Heart right ventricle (tissue), 16 donors: ENCODE measurements around the gene IL17RE. TPM values are rescaled to one million over a fixed set of nuclear protein-coding genes. Genes with fewer than 3 reads are reported as not detected.

Experiments
- ATAC-seq, 8 donors: fragments of 200-7000 bp; cut with Tn5 transposase; one replicate each; pipeline ENCODE4 v1.9.1; 2020; ENCODE audit warnings: mild to moderate bottlenecking in 8 of 8, moderate library complexity in 8 of 8, moderate number of reproducible peaks in 1 of 8
- DNase-seq, 2 donors: peaks; one replicate each; pipeline ENCODE4 v3.0.0-alpha.2; 2020
- H3K27ac ChIP-seq, 10 donors: fragments of 200-600 bp; sonication (generic) in 2 of 10; one replicate each; pipeline versions ENCODE4 v1.5.0 to v1.8.0; 2020 to 2022; ENCODE audit warnings: mild to moderate bottlenecking in 3 of 10
- H3K27me3 ChIP-seq, 7 donors: fragments of 200-600 bp; one replicate each; pipeline ENCODE4 v1.8.0; 2021 to 2022; ENCODE audit warnings: mild to moderate bottlenecking in 2 of 7
- H3K36me3 ChIP-seq, 9 donors: fragments of 200-600 bp; sonication (generic) in 1 of 9; one replicate each; pipeline versions ENCODE4 v1.5.0 to v1.8.0; 2020 to 2022; ENCODE audit warnings: mild to moderate bottlenecking in 2 of 9
- H3K4me1 ChIP-seq, 9 donors: fragments of 200-600 bp; sonication (generic) in 1 of 9; one replicate each; pipeline versions ENCODE4 v1.5.0 to v1.8.0; 2020 to 2022; ENCODE audit warnings: mild to moderate bottlenecking in 4 of 9
- H3K4me3 ChIP-seq, 10 donors: fragments of 200-600 bp; sonication (generic) in 2 of 10; one replicate each; pipeline versions ENCODE4 v1.5.0 to v1.8.0; 2020 to 2022; ENCODE audit warnings: mild to moderate bottlenecking in 7 of 10, moderate library complexity in 2 of 10
- H3K9me3 ChIP-seq, 11 donors: fragments of 200-600 bp in 10 of 11; sonication (generic) in 2 of 11; one replicate each; pipeline versions ENCODE4 v1.5.0 to v1.8.0; 2013 to 2022; ENCODE audit warnings: mild to moderate bottlenecking in 2 of 11, control low read depth in 1 of 11, moderate library complexity in 1 of 11
- CTCF ChIP-seq, 9 donors: fragments of 200-600 bp; sonication (generic) in 2 of 9; IDR thresholded peaks; one replicate each; pipeline versions ENCODE4 v1.5.0 to v1.8.0; 2021 to 2022; ENCODE audit warnings: antibody characterized with exemption in 9 of 9, mild to moderate bottlenecking in 5 of 9, moderate library complexity in 1 of 9
- WGBS, 2 donors: extraction: QIAGEN DNeasy Blood & Tissue Kit; methylation state at CpG; one replicate each; pipeline ENCODE4 v1.1.7; 2013; ENCODE audit warnings: inconsistent platforms in 1 of 2; 5-methylcytosine and 5-hydroxymethylcytosine counted together
- intact Hi-C, 10 donors: fragments of 100-400 bp; cut with DNase I; formaldehyde crosslinking; loops; one replicate each; pipeline versions ENCODE4 v1.11.1 to v1.14.2; 2022
- polyA plus RNA-seq, 2 donors: library from polyadenylated mRNA; stranded (reverse); fragments of 200-250 nt; gene quantifications; one replicate each; pipeline ENCODE4 v1.2.3, GENCODE V29; 2013
- total RNA-seq, 10 donors: library from RNA; stranded (reverse); fragmentation: NEBNext Ultra II Directional in 3 of 10; extraction: Animal tissue kit (Norgen Biotek cat#: 25700) in 3 of 10; gene quantifications; one replicate each; pipeline versions ENCODE4 v1.2.1 to v1.2.4, GENCODE V29; 2021 to 2023
- donor health status: Arrhythmogenic right ventricular cardiomyopathy.
- donor health status: ischemic (EF 13 %, LVEDD 7.1; RV severe dilation, severe dysfunction).
- donor health status: healthy with polysubstance abuse.
- donor health status: DM: no; HTN: yes; CAD: no.
- donor health status: DM: no; HTN: no; CAD: no.
- donor health status: ischemic (EF 25% LVEDD 6.9; RV normal size, moderate dysfunction).
- donor health status: ischemic (EF 25% LVEDD 5.7; RV mildly dilated, moderate dysfunction).
- donor health status: healthy.
- donor health status: DM: yes; HTN: yes; CAD: no.
- donor health status: Ischemic cardiomyopathy.
- donor health status: ischemic (EF 35%, LVEDD 5.7; RV mildly dilated, moderate dysfunction).
- donor health status: nonischemic (EF 11% LVEDD 7.7; RV severe dilation, severe dysfunction).
- donor health status: DM: yes; HTN: yes; CAD: no.
- donor health status: PGD.
- donor health status: ischemic (EF 29% LVEDD 5.4; RV normal size, mild dysfunction).
- donor health status: nonischemic (EF 23%, LVEDD 6.1; RV moderate dilation, normal function).

The IL17RE gene
- total and polyA plus RNA-seq, 12 donors, result 0.16 to 2.3 (median 1.00) TPM

GRCh38 chr3:9932843-9933560 lies 30.4 kb downstream of the IL17RE start:
- no peaks in the 10 kb centered on the region for H3K9me3 ChIP-seq
- 0 to 1% methylated on average over 77 of the region's 77 CpGs for WGBS, 2 donors
- H3K27ac ChIP-seq, result peak overlapping the region; percentile 78 to 98 (median 96)
- peak; percentile 80 to 85 for DNase-seq
- H3K27me3 ChIP-seq, result no peaks in the 10 kb centered on the region
- H3K36me3 ChIP-seq, result peaks cover 0 to 56% (median 8%) of the 10 kb centered on the region in 9 donors
- TF ChIP-seq CTCF (IDR thresholded peaks at IDR 0.05), result peak; percentile 35 to 84 (median 69)
- ATAC-seq, result peak; percentile 76 to 89 (median 82)
- peak overlapping the region; percentile 58 to 91 (median 76) for H3K4me3 ChIP-seq
- intact Hi-C loops, result loop anchor here in 5 of 10 donors (2.0 to 10.0 kb wide), 4 partner anchors 42 to 294 kb away; partner anchors contain the start of genes BRK1 (in 1 of the 5) and JAGN1 (in 1 of the 5)
- H3K4me1 ChIP-seq, result peaks cover 7 to 41% (median 30%) of the 10 kb centered on the region in 9 donors

GRCh38 chr3:9933561-9934234 lies 31.1 kb downstream of the IL17RE start, which contains the start of gene CRELD1:
CRELD1 (plus strand) TSS chr3:9933834; CDS start chr3:9934439, 605 bp downstream.
- DNase-seq (peak; percentile 93 to 96), ATAC-seq (peak; percentile 96 to 98 (median 97))
- peak within 1 kb of the TSS; percentile 78 to 98 (median 96) for H3K27ac ChIP-seq
- H3K4me1 ChIP-seq, result peaks cover 7 to 41% (median 30%) of the 10 kb centered on the region in 9 donors
- TF ChIP-seq CTCF (IDR thresholded peaks at IDR 0.05), result no peak
- H3K36me3 ChIP-seq, result peaks cover 0 to 56% (median under 1%) of the 10 kb centered on the region in 9 donors
- H3K27me3 ChIP-seq, result no peaks in the 10 kb centered on the region
- H3K9me3 ChIP-seq, result no peaks in the 10 kb centered on the region
- WGBS, 2 donors, result 0% methylated on average over 49 to 50 of the region's 50 CpGs
- peak within 1 kb of the TSS; percentile 58 to 91 (median 76) for H3K4me3 ChIP-seq
- intact Hi-C loops, result loop anchor here in 5 of 10 donors (2.0 to 10.0 kb wide), 4 partner anchors 43 to 294 kb away; partner anchors contain the start of genes BRK1 (in 1 of the 5) and JAGN1 (in 1 of the 5)

DNA sequence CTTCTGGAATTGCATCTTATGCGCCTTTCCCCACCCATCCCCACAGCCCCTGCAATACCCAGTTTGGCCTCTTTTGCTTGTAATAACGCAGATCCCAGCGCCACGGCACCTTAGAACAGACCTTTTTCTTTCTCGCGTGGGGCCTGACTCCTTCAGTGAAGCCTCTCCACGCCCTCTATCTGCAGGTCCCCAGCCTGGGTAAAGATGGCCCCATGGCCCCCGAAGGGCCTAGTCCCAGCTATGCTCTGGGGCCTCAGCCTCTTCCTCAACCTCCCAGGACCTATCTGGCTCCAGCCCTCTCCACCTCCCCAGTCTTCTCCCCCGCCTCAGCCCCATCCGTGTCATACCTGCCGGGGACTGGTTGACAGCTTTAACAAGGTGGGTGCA lies 31.6 kb downstream of the IL17RE start:
- peak in 2 of 8 donors; percentile 0 to 6 for ATAC-seq
- 12 to 24% methylated on average over 11 of the region's 11 CpGs for WGBS, 2 donors

More for the DNA sequence above, 31.6 kb downstream of the IL17RE start:
- peaks cover 0 to 56% (median 0%) of the 10 kb centered on the region in 9 donors for H3K36me3 ChIP-seq
- DNase-seq, result no peak
- H3K27me3 ChIP-seq, result no peaks in the 10 kb centered on the region
- TF ChIP-seq CTCF (IDR thresholded peaks at IDR 0.05), result peak in 2 of 9 donors; percentile 12 to 22
- H3K4me1 ChIP-seq, result peaks cover 7 to 41% (median 30%) of the 10 kb centered on the region in 9 donors
- peak overlapping the region in 9 of 10 donors; percentile 78 to 98 (median 96) for H3K27ac ChIP-seq
- no peaks in the 10 kb centered on the region for H3K9me3 ChIP-seq
- peak overlapping the region; percentile 58 to 91 (median 76) for H3K4me3 ChIP-seq
- intact Hi-C loops, result loop anchor here in 4 of 10 donors (5.0 to 10.0 kb wide), 3 partner anchors 181 to 293 kb away; partner anchors contain the start of gene BRK1 (in 1 of the 4)
